ENCODE data around the gene LRTM2. TPM values are rescaled to one million over a fixed set of nuclear protein-coding genes. Genes with fewer than 3 reads are reported as not detected.

Gene LRTM2
- total RNA-seq, 2 donors from 2014 or later = not detected

DNA sequence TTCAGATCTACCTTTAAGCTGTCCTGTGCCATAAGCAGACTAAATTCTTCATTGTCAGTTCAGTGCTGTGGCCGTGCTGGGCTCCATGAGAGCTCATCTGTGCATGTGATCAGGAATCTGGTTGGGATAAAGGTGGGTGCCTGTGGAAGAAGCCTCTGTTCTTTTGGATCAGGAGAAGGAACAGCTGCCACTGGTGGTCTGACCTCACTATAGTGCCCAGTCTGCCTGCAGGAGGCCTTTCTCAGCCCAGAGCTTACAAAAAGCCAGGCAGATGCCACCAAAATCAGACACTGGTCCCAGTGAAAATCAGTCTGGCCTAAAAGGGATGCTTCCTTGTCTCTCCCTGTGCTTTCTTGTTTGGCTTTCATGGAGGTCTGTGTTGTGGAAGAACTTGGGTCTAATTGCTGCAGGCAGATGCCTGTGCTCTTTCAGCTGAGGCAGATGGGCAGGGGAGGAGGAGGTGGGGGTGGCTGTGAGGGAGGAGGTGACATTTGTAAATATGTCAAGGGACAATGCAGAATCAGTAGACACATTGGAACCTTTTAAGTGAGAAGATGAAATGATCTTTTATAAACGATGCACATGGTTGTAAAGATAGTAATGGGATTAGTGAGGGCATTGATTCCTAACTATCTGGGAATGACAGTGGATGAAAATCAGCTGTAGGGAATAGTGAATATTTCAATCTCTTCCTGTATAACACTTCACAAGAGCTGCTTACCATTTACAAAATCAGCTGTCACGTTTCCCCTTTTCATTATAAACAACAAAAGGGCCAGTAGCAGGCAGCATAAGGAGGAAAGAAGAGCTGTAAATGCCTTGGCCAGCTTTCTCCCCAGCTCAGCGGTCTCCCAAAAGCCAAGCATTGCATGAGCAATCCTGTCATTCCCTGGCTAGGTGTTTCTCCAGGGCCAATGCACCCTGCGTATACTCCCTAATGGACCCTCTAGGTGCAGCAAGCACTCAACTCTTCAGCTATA is 53.5 kb downstream of the LRTM2 start:
- H3K36me3 ChIP-seq = no peaks in the 10 kb centered on the region
- TF ChIP-seq, protein P1, sequence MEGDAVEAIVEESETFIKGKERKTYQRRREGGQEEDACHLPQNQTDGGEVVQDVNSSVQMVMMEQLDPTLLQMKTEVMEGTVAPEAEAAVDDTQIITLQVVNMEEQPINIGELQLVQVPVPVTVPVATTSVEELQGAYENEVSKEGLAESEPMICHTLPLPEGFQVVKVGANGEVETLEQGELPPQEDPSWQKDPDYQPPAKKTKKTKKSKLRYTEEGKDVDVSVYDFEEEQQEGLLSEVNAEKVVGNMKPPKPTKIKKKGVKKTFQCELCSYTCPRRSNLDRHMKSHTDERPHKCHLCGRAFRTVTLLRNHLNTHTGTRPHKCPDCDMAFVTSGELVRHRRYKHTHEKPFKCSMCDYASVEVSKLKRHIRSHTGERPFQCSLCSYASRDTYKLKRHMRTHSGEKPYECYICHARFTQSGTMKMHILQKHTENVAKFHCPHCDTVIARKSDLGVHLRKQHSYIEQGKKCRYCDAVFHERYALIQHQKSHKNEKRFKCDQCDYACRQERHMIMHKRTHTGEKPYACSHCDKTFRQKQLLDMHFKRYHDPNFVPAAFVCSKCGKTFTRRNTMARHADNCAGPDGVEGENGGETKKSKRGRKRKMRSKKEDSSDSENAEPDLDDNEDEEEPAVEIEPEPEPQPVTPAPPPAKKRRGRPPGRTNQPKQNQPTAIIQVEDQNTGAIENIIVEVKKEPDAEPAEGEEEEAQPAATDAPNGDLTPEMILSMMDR (IDR thresholded peaks at IDR 0.05) = no peak
- H3K4me3 ChIP-seq = no peak overlapping the region
- ATAC-seq (ENCODE audit: insufficient number of reproducible peaks, low FRiP score, low read depth) (no peak), DNase-seq (ENCODE audit: low spot score) (no peak)
- no peaks in the 10 kb centered on the region for H3K9me3 ChIP-seq
- no peak overlapping the region for H3K27ac ChIP-seq
- H3K4me1 ChIP-seq (ENCODE audit: control insufficient read depth in 1 of 2, low read depth in 2 of 2) = no peaks in the 10 kb centered on the region
- H3K27me3 ChIP-seq (replicated peaks; ENCODE audit: insufficient read depth) = no peaks in the 10 kb centered on the region

DNA sequence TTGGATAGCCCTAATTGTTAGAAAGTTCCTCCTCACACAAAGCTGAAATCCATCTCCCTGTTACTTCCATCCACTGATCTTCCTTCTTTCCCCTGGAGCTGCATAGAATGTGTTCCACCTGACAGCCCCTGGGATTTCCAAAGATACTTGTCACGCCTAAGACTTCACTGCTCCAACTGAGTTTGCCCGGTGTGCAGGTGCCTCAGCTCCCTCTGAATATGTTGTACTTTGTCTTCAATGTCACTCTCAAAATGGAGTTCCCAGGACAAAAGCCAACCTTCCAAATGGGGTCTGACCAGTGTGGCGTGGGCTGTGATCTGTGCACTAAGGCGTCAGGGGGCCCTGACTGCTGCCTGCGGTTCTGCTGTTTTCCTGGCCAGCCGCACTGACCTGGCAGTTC is 55.2 kb downstream of the LRTM2 start:
- DNase-seq (ENCODE audit: low spot score) (no peak), ATAC-seq (ENCODE audit: insufficient number of reproducible peaks, low FRiP score, low read depth) (no peak)
- Histone ChIP-seq H3K9me3 (no peaks in the 10 kb centered on the region), H3K36me3 (no peaks in the 10 kb centered on the region), H3K27ac (no peak overlapping the region), H3K4me1 (ENCODE audit: control insufficient read depth in 1 of 2, low read depth in 2 of 2) (no peaks in the 10 kb centered on the region), H3K4me3 (no peak overlapping the region), H3K27me3 (replicated peaks; ENCODE audit: insufficient read depth) (no peaks in the 10 kb centered on the region)
- TF ChIP-seq, protein P1 (IDR thresholded peaks at IDR 0.05) = no peak

DNA sequence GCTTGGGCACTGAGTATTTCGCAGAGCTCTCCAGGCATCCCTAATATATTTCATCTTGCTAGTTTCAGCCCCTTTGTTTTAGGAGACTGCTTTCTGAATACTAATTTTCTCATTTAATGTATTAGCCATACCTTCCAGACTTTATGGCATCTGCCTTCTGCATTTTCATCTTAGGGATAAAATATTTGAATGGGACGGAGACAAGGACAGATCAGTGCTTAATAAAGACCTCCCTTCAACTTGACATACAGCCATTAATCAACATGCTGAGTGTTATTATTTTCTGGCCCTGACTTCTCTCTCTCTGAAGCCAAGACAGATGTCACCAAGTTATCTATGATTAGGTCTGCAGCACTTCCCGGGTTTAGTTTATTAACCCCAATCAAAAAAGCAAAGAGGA is 55.7 kb downstream of the LRTM2 start:
- no peak for DNase-seq (ENCODE audit: low spot score)
- no peaks in the 10 kb centered on the region for H3K27me3 ChIP-seq (replicated peaks; ENCODE audit: insufficient read depth)
- H3K4me3 ChIP-seq = no peak overlapping the region
- TF ChIP-seq, protein P1 (IDR thresholded peaks at IDR 0.05) = no peak
- H3K4me1 ChIP-seq (ENCODE audit: control insufficient read depth in 1 of 2, low read depth in 2 of 2) = no peaks in the 10 kb centered on the region
- no peak for ATAC-seq (ENCODE audit: insufficient number of reproducible peaks, low FRiP score, low read depth)
- no peaks in the 10 kb centered on the region for H3K36me3 ChIP-seq
- no peak overlapping the region for H3K27ac ChIP-seq
- no peaks in the 10 kb centered on the region for H3K9me3 ChIP-seq

DNA sequence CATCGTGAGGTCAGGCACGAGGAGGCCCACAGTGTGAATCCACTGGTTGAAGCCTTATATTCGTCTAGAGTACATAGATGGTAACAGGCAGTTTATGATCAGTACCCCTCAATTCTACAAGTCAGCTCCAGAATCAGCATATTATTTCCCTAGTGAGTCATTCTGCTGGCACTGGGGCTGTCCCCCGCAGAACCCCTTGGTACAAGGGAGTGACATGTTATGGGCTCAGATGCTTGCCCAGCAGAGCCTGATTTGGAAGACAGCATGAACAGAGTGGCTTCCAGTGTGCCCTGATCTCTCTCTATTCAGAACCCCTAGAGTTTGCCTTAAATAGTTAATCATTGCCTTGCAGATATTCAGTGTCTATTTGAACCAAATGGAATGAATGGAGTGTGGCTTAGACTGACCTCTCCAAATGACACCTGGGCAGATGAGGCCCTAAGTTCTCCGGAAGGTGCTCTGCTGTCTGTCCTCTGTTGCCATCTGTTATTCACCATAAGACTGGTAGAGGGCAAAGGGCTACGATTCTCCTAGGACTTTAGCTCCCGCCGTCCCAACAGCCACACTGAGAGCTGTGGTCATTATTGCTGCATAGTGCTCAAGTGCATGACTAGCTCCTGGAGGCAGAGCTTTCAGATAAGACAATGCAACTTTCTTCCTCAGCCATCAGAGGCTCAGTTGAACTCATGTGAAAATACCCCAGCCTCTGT is 57.0 kb downstream of the LRTM2 start:
- ATAC-seq (ENCODE audit: insufficient number of reproducible peaks, low FRiP score, low read depth) = no peak
- no peaks in the 10 kb centered on the region for H3K9me3 ChIP-seq
- no peak for DNase-seq (ENCODE audit: low spot score)
- no peaks in the 10 kb centered on the region for H3K36me3 ChIP-seq
- TF ChIP-seq, protein P1 (IDR thresholded peaks at IDR 0.05) = no peak
- no peak overlapping the region for H3K4me3 ChIP-seq
- H3K27ac ChIP-seq = no peak overlapping the region
- H3K27me3 ChIP-seq (replicated peaks; ENCODE audit: insufficient read depth) = no peaks in the 10 kb centered on the region
- H3K4me1 ChIP-seq (ENCODE audit: control insufficient read depth in 1 of 2, low read depth in 2 of 2) = no peaks in the 10 kb centered on the region

DNA sequence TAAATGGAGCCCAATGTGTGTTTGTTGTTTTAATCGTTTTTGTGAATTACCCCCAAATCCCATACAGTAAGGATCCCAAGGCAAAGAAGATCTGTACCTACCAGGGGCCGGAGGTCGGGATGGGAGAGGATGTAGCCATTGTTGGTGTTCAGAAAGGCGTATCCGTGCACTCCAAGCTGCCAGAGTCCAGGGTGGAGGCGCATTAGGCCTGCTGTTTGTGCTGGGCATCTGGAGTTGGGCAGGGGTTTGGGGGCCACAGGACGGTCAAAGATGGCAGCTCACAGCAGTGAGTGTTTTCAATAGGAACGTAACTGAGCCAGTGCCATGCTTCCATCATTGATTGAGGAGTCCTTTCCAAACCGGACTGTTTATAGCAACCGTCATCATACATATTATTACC is 57.8 kb downstream of the LRTM2 start:
- Histone ChIP-seq H3K4me3 (no peak overlapping the region), H3K27ac (no peak overlapping the region), H3K36me3 (no peaks in the 10 kb centered on the region), H3K4me1 (ENCODE audit: control insufficient read depth in 1 of 2, low read depth in 2 of 2) (no peaks in the 10 kb centered on the region), H3K27me3 (replicated peaks; ENCODE audit: insufficient read depth) (no peaks in the 10 kb centered on the region), H3K9me3 (no peaks in the 10 kb centered on the region)
- DNase-seq (ENCODE audit: low spot score) (no peak), ATAC-seq (ENCODE audit: insufficient number of reproducible peaks, low FRiP score, low read depth) (no peak)
- TF ChIP-seq, protein P1 (IDR thresholded peaks at IDR 0.05) = no peak

Measured in thoracic aorta (tissue), 2 donors.